ENCODE measurements around the gene PEX11B.
"Not testable (repeated sequence)": the region's sequence is repeated elsewhere in the genome, so short reads cannot be mapped to it uniquely, and the experiment has no call there.

PEX11B gene

GRCh38 chr1:145951526-145951925, 33.0 kb upstream of the PEX11B start:
- no peak for DNase-seq

- no peak for DNase-seq
Measured at GRCh38 chr1:145949219-145949618, 30.7 kb upstream of the PEX11B start.

- no peak for DNase-seq
Measured at GRCh38 chr1:145947551-145947950, 29.0 kb upstream of the PEX11B start.

- DNase-seq: no peak
Measured at GRCh38 chr1:145946477-145946986, 28.0 kb upstream of the PEX11B start.

- DNase-seq: no peak
Measured at GRCh38 chr1:145944532-145944931, 26.0 kb upstream of the PEX11B start.

GRCh38 chr1:145942871-145943270, 24.4 kb upstream of the PEX11B start:
- no peak for DNase-seq

GRCh38 chr1:145942405-145942804, 23.9 kb upstream of the PEX11B start:
- DNase-seq: no peak

GRCh38 chr1:145937436-145937835, 18.9 kb upstream of the PEX11B start:
- DNase-seq: no peak

- no peak for DNase-seq
Measured at GRCh38 chr1:145936247-145936646, 17.7 kb upstream of the PEX11B start.

- DNase-seq: no peak
Measured at GRCh38 chr1:145935708-145936107, 17.2 kb upstream of the PEX11B start.

GRCh38 chr1:145932522-145933009, 14.0 kb upstream of the PEX11B start:
- DNase-seq: not testable (repeated sequence)

GRCh38 chr1:145927916-145928643, 9.6 kb upstream of the PEX11B start:
- no peak for DNase-seq

- DNase-seq: peak; percentile 92
Measured at GRCh38 chr1:145927063-145927886, 8.8 kb upstream of the PEX11B start, which contains the start of gene RBM8A. Gene RBM8A, minus strand, starts transcription at chr1:145927484. Its CDS starts 58 bp downstream, at chr1:145927426.

- peak; percentile 40 for DNase-seq
Measured at GRCh38 chr1:145926686-145927062, 8.2 kb upstream of the PEX11B start.

GRCh38 chr1:145922266-145922665, 3.7 kb upstream of the PEX11B start:
- no peak for DNase-seq

GRCh38 chr1:145920297-145920696, 1.8 kb upstream of the PEX11B start:
- DNase-seq: not testable (repeated sequence)

- DNase-seq: no peak
Measured at GRCh38 chr1:145918992-145919939, 749 bp upstream of the PEX11B start.

GRCh38 chr1:145917595-145917994, 922 bp downstream of the PEX11B start:
- no peak for DNase-seq

- no peak for DNase-seq
Measured at GRCh38 chr1:145916745-145917144, 1.8 kb downstream of the PEX11B start.

GRCh38 chr1:145912128-145912641, 6.3 kb downstream of the PEX11B start:
- no peak for DNase-seq

GRCh38 chr1:145908653-145909052, 9.9 kb downstream of the PEX11B start:
- DNase-seq: no peak

Data from activated T-cell treated with anti-CD3 and anti-CD28 coated beads for 4 hours (primary cell).